ENCODE data around the gene COL2A1.

- TF ChIP-seq CTCF (IDR thresholded peaks at IDR 0.05) (no peak), POLR2AphosphoS5 (IDR thresholded peaks at IDR 0.05; ENCODE audit: low read depth, low read length) (no peak), SIN3A (IDR thresholded peaks at IDR 0.05; ENCODE audit: borderline replicate concordance, insufficient read depth, low read depth, low read length) (no peak), TCF7L2 (IDR thresholded peaks at IDR 0.05; ENCODE audit: low read depth, low read length) (no peak)
- TF ChIP-seq, protein P1, sequence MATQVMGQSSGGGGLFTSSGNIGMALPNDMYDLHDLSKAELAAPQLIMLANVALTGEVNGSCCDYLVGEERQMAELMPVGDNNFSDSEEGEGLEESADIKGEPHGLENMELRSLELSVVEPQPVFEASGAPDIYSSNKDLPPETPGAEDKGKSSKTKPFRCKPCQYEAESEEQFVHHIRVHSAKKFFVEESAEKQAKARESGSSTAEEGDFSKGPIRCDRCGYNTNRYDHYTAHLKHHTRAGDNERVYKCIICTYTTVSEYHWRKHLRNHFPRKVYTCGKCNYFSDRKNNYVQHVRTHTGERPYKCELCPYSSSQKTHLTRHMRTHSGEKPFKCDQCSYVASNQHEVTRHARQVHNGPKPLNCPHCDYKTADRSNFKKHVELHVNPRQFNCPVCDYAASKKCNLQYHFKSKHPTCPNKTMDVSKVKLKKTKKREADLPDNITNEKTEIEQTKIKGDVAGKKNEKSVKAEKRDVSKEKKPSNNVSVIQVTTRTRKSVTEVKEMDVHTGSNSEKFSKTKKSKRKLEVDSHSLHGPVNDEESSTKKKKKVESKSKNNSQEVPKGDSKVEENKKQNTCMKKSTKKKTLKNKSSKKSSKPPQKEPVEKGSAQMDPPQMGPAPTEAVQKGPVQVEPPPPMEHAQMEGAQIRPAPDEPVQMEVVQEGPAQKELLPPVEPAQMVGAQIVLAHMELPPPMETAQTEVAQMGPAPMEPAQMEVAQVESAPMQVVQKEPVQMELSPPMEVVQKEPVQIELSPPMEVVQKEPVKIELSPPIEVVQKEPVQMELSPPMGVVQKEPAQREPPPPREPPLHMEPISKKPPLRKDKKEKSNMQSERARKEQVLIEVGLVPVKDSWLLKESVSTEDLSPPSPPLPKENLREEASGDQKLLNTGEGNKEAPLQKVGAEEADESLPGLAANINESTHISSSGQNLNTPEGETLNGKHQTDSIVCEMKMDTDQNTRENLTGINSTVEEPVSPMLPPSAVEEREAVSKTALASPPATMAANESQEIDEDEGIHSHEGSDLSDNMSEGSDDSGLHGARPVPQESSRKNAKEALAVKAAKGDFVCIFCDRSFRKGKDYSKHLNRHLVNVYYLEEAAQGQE (IDR thresholded peaks at IDR 0.05; ENCODE audit: insufficient read depth in 1 of 2, low read depth in 2 of 2, low read length in 1 of 2): no peak
Measured at GRCh38 chr12:48022676-48023385, 18.6 kb upstream of the COL2A1 start.
